SJCRH30 (cell line): ENCODE data around the gene CDY2A. TPM values are rescaled to one million over a fixed set of nuclear protein-coding genes. Genes with fewer than 3 reads are reported as not detected.

Experiments used
- total RNA-seq: library from RNA; depleted of rRNA; stranded (reverse); fragments of >200 nt; shearing (Covaris generic); gene quantifications from 2 replicates; pipeline ENCODE4 v1.2.3, GENCODE V29; 2014; rRNA removed

The CDY2A gene
- total RNA-seq, 1 experiment from 2014 or later, result not detected

Other genes with a start within 250 kb of the CDY2A start
- gene CDY2B, start 145.6 kb upstream of the CDY2A start, total RNA-seq, result not detected in 2 replicates